AG04449 (cell line): ENCODE measurements around the gene NPIPB8.
"Not testable (repeated sequence)": the region's sequence is repeated elsewhere in the genome, so short reads cannot be mapped to it uniquely, and the experiment has no call there.

Source experiments
- CTCF ChIA-PET: fragments of 350-600 bp; formaldehyde crosslinking; extraction: SDS; loops from one replicate; lab custom pipeline; 2021; ENCODE audit warnings: antibody characterized with exemption; lab: Yijun Ruan, JAX
- POLR2A ChIA-PET: fragments of 400-600, 350-600 bp; formaldehyde crosslinking; extraction: SDS; loops from one replicate; lab custom pipeline; 2020; ENCODE audit warnings: antibody characterized with exemption, inconsistent platforms; lab: Yijun Ruan, JAX
- DNase-seq: peaks from one replicate; pipeline ENCODE4 v3.0.0-alpha.2; 2010; ENCODE audit warnings: low read depth, low spot score
- H3K4me3 ChIP-seq: 2 replicates; pipeline ENCODE4 v1.5.1; 2011; ENCODE audit warnings: low read depth, mild to moderate bottlenecking, control low read depth, low read length
- TF ChIP-seq, protein P1 (sequence below): IDR thresholded peaks from one replicate; pipeline ENCODE4 v1.5.1; 2011; ENCODE audit warnings: mild to moderate bottlenecking, moderate library complexity, low read length, control low read depth, inconsistent platforms; ENCODE audit not compliant: insufficient read depth; ENCODE audit errors: missing control alignments

Gene NPIPB8

DNA sequence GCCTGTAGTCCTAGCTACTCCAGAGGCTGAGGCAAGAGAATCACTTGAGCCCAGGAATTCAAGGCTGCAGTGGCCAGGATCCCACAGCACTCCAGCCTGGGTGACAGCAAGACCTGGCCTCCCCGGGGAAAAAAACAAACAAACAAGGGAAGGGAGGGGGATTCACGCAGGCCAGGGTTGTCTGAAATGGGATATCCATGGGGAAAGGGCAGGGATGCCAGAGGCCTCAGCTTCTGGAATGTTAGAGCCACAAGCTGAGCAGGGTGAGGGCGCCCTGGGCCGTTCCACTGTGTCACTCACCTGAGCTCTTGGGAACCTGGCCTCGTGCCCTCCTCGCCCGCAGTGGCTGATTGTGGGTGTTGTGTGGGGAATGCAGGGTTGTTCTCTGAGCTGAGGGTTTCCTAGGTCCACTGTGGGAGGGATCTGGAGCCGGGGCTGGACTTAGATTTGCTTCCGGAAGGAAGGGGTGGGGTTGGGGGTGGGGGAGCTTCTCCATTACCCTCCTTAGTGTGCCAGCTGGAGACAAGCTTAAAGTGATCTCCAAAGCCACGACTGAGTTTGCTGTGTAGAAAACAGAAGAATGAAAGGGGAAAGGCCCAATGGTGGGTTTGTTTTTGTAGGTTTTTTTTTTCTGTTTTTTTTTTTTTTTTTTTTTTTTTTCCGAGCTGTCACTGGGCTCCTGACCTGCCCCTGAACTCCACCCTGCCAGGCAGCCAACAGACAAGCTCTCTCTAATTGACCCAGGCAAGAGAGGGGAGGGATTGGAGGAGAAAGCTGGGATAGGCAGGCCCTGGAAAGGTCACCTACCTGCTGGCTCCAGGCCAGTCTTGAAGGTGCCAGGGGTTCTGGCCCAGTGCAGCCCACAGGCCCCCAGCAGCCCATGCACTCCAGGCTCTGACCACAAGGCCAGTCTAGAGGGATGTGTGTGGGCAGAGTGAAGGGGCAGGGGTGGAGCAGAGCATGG is 28.0 kb upstream of the NPIPB8 start, which contains the start of gene SULT1A1:
Gene SULT1A1 (minus strand): TSS at position 414 of the 964 bp plus-strand sequence. CDS start 1,189 bp downstream, outside the sequence.
- POLR2A ChIA-PET, result no interaction called here
- DNase-seq, result no peak
- H3K4me3 ChIP-seq, result no peak within 1 kb of the TSS
- TF ChIP-seq, protein P1, sequence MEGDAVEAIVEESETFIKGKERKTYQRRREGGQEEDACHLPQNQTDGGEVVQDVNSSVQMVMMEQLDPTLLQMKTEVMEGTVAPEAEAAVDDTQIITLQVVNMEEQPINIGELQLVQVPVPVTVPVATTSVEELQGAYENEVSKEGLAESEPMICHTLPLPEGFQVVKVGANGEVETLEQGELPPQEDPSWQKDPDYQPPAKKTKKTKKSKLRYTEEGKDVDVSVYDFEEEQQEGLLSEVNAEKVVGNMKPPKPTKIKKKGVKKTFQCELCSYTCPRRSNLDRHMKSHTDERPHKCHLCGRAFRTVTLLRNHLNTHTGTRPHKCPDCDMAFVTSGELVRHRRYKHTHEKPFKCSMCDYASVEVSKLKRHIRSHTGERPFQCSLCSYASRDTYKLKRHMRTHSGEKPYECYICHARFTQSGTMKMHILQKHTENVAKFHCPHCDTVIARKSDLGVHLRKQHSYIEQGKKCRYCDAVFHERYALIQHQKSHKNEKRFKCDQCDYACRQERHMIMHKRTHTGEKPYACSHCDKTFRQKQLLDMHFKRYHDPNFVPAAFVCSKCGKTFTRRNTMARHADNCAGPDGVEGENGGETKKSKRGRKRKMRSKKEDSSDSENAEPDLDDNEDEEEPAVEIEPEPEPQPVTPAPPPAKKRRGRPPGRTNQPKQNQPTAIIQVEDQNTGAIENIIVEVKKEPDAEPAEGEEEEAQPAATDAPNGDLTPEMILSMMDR, result no peak
- CTCF ChIA-PET, result no interaction called here

DNA sequence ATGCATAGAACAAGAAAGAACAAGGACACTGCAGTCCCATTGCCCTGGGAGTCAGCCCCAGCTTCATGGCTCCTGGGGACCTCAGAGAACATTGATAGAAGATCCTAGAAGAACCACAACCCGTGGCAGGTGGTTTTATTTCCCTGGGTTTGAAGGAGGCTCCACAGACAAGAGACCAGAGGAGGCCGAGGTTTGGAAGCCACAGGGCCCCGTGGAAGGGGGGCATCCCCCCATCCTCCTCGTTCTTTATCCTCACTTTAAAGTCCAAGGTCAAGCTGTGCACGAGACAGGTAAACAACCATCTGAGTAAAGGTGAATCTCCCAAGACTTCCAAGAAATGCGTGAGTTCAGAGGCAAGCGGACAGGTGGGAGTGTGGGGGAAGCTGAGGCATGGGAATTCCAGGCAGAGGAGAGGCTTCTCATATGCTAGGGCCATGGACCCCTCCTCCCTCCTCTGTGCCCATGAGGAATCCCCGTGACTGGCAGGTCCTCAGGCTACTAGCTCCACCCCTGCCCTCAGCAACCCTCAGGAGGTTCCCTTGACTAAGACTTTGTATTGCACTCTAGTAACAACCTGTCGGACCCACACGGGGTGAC is 27.2 kb upstream of the NPIPB8 start:
- no peak for DNase-seq
- POLR2A ChIA-PET, result no interaction called here
- TF ChIP-seq, protein P1, result no peak
- CTCF ChIA-PET, result no interaction called here
- no peak overlapping the region for H3K4me3 ChIP-seq

DNA sequence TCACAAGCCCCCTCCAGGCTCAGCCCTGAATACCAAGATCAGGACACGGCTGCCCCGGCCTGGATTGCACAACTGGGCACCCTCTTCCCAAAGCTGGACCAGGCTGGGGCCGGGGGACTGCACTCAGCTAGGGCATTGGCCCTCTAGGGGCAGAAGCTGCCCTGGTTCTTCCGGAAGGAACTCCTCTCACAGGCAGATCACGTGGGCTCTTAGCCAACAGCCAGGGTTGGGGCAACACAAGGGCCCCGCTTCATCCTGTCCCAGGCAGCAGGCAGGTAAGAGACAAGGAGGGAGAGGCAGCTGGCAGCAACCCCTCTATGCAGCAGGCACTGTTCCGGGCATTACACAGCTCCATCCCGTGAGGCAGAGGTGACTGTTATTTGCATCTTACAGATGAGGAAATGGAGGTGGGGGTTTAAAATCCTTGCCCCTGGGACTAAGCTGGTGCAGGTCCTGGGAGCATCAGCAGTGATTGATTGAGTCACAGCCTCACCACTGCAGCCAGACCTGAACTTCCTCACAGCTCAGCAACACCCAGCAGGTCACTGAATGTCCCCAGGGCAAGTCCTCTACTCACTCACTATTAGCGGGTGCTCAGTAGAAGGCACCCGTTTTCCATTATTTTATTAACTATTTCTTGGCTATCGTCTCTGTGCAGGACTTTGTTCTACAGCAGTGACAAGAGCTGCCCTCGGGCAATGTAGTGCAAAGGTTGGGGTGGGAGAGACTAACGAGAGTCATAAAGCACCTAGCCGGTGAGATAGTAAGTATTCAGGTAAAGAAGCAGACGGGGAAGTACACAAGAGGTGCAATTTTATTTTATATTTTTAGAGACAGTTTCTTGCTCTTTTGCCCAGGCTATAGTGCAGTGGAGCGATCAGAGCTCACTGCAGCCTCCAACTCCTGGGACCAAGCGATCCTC is 25.2 kb upstream of the NPIPB8 start:
- CTCF ChIA-PET, POLR2A ChIA-PET, H3K4me3 ChIP-seq, DNase-seq: not testable (repeated sequence)

DNA sequence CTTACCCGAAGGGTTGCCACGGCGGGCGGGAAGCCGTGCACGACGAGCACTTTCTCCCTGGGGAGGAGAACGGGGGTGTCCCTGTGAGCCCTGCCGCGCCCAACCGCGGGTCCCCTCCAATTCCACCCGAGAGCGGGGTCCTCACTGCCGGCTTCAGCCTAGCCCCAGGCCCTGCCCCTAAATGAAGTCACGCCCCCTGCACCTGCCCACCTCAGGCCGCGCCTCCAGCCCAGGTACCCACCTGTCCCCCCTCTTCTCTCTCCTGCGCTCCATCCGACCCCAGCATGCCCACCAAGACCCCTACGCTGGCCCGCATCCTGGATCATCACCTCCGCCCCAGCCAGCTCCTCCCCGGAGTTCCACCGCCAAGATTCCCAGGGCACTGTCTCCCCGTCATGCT is 24.0 kb upstream of the NPIPB8 start:
- CTCF ChIA-PET, DNase-seq, H3K4me3 ChIP-seq, POLR2A ChIA-PET: not testable (repeated sequence)

DNA sequence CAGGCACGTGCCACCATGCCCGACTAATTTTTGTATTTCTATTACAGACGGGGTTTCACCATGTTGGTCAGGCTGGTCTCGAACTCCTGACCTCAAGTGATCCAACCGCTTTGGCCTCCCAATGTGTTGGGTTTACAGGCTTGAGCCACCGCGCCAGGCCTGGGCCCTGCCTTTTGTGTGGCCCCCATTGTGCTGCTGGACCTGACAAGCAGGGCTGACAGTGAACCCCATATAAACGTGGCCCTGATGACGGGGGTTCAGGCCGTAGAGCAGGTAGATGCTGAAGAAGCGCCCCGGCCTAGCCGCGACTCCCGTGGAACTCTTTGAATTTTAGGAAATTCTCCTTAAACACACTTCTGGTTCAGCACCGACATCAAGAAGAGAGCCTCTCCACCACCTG is 23.3 kb upstream of the NPIPB8 start:
- H3K4me3 ChIP-seq, CTCF ChIA-PET, DNase-seq, POLR2A ChIA-PET: not testable (repeated sequence)

DNA sequence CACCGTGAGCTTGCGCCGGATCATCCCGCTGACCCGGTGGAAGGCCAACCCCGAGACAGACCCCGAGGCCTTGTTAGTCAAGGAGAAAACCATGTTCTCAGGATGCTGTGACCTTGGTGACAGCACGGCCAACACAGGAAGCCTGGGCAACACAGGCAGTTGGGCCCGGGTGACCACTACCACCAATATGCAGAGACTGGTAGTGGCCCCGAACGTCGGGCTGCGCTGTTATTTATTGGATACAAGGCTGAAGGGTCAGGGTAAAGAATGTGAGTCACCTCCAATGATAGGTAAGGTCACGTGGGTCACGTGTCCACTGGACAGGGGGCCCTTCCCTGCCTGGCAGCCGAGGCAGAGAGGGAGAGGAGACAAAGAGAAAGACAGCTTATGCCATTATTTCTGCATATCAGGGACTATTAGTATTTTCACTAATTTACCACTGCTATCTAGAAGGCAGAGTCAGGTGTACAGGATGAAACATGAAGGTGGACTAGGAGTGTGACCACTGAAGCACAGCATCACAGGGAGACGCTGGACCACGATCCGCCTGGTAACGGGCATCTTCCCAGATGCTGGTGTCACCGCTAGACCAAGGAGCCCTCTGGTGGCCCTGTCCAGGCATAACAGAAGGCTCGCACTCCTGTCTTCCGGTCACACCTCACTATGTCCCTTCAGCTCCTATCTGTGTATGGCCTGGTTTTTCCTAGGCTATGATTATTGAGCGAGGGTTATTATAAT is 22.2 kb upstream of the NPIPB8 start:
- POLR2A ChIA-PET, H3K4me3 ChIP-seq, DNase-seq: not testable (repeated sequence)
- TF ChIP-seq, protein P1, result peak; percentile 47
- CTCF ChIA-PET, result interaction anchor here (0.8 kb wide), 1 partner anchor 13 kb away, joined by 3 read pairs; no protein-coding TSS in a partner anchor

DNA sequence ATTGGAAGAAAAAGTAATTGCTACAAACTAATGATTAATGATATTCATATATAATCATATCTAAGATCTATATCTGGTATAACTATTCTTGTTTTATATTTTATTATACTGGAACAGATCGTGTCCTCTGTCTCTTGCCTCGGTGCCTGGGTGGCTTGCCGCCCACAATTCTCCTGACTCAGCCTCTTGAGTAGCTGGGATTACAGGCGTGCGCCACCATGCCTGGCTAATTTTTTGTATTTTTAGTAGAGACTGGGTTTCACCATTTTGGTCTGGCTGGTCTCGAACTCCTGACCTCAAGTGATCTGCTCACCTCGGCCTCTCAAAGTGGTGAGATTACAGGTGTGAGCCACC is 21.7 kb upstream of the NPIPB8 start:
- POLR2A ChIA-PET, result not testable (repeated sequence)

More for the DNA sequence above, 21.7 kb upstream of the NPIPB8 start:
- CTCF ChIA-PET, result interaction anchor here (0.7 to 0.8 kb wide), 2 partner anchors 13 to 328 kb away, joined by 3 to 4 read pairs; no protein-coding TSS in a partner anchor
- not testable (repeated sequence) for H3K4me3 ChIP-seq, DNase-seq
